ENCODE measurements around the gene RGS9. TPM values are rescaled to one million over a fixed set of nuclear protein-coding genes. Genes with fewer than 3 reads are reported as not detected.

The RGS9 gene
- total and polyA plus RNA-seq, 8 donors = 1.2 to 16.1 (median 6.7) TPM

- intact Hi-C loops (cut with DNase I; ENCODE audit: low total_unique reads) = no loop called here
- H3K9me3 ChIP-seq = no peaks in the 10 kb centered on the region
- H3K27ac ChIP-seq = no peak overlapping the region
- TF ChIP-seq, protein P1, sequence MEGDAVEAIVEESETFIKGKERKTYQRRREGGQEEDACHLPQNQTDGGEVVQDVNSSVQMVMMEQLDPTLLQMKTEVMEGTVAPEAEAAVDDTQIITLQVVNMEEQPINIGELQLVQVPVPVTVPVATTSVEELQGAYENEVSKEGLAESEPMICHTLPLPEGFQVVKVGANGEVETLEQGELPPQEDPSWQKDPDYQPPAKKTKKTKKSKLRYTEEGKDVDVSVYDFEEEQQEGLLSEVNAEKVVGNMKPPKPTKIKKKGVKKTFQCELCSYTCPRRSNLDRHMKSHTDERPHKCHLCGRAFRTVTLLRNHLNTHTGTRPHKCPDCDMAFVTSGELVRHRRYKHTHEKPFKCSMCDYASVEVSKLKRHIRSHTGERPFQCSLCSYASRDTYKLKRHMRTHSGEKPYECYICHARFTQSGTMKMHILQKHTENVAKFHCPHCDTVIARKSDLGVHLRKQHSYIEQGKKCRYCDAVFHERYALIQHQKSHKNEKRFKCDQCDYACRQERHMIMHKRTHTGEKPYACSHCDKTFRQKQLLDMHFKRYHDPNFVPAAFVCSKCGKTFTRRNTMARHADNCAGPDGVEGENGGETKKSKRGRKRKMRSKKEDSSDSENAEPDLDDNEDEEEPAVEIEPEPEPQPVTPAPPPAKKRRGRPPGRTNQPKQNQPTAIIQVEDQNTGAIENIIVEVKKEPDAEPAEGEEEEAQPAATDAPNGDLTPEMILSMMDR (IDR thresholded peaks at IDR 0.05) = no peak
- TF ChIP-seq POLR2A (IDR thresholded peaks at IDR 0.05) (no peak), POLR2AphosphoS5 (IDR thresholded peaks at IDR 0.05) (no peak), EP300 (IDR thresholded peaks at IDR 0.05) (no peak)
- peaks cover 0 to 6% (median 0%) of the 10 kb centered on the region in 4 donors for H3K4me1 ChIP-seq
- H3K36me3 ChIP-seq = peaks cover 0 to 11% (median 0%) of the 10 kb centered on the region in 4 donors
- H3K27me3 ChIP-seq = no peaks in the 10 kb centered on the region
- H3K4me3 ChIP-seq = no peak overlapping the region
- 68 to 84% (median 71%) methylated on average over 21 of the region's 21 CpGs for WGBS, 5 donors
- peak in 1 of 2 donors; percentile 46 for DNase-seq
Measured at GRCh38 chr17:65156185-65156834, 19.1 kb downstream of the RGS9 start.

- peaks cover 0 to 11% (median 0%) of the 10 kb centered on the region in 4 donors for H3K36me3 ChIP-seq
- H3K4me3 ChIP-seq = no peak overlapping the region
- H3K4me1 ChIP-seq = peaks cover 0 to 6% (median 0%) of the 10 kb centered on the region in 4 donors
- no peak for TF ChIP-seq EP300 (IDR thresholded peaks at IDR 0.05)
- no peak for TF ChIP-seq POLR2AphosphoS5 (IDR thresholded peaks at IDR 0.05)
- TF ChIP-seq POLR2A (IDR thresholded peaks at IDR 0.05) = no peak
- TF ChIP-seq, protein P1 (IDR thresholded peaks at IDR 0.05) = no peak
- intact Hi-C loops (cut with DNase I; ENCODE audit: low total_unique reads) = no loop called here
- H3K27ac ChIP-seq = no peak overlapping the region
- DNase-seq = no peak
- WGBS, 5 donors = 86 to 92% (median 89%) methylated on average over 9 to 14 of the region's 14 CpGs
- no peaks in the 10 kb centered on the region for H3K27me3 ChIP-seq
- no peaks in the 10 kb centered on the region for H3K9me3 ChIP-seq
Measured at GRCh38 chr17:65156835-65157565, 19.8 kb downstream of the RGS9 start.

DNA sequence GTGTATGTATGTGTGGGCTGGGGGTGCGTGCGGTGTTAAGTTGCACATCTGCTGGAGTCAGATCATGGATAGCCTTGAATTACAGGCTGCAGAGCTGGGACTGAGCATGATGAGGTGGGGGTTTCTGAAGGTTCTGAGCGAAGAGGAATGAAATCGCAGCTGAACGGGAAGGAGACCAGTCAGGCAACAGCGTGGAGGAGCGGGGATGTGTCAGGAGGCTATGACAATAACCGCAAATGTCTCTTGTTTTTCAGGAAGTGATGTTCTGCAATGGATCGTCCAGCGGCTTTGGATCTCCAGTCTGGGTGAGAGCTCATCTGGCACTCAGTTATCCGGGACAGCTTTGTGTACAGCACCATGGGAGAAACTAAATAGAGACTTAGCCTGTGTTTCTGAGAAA is 20.9 kb downstream of the RGS9 start:
- no peak for DNase-seq
- intact Hi-C loops (cut with DNase I; ENCODE audit: low total_unique reads) = no loop called here
- Histone ChIP-seq H3K27ac (no peak overlapping the region), H3K4me1 (peaks cover 0 to 6% (median 0%) of the 10 kb centered on the region in 4 donors), H3K9me3 (no peaks in the 10 kb centered on the region), H3K27me3 (no peaks in the 10 kb centered on the region), H3K4me3 (no peak overlapping the region), H3K36me3 (peaks cover 0 to 11% (median 0%) of the 10 kb centered on the region in 4 donors)
- TF ChIP-seq POLR2A (IDR thresholded peaks at IDR 0.05) = no peak
- TF ChIP-seq POLR2AphosphoS5 (IDR thresholded peaks at IDR 0.05) = no peak
- TF ChIP-seq, protein P1 (IDR thresholded peaks at IDR 0.05) = no peak
- no peak for TF ChIP-seq EP300 (IDR thresholded peaks at IDR 0.05)
- 76 to 90% (median 78%) methylated on average over 11 of the region's 11 CpGs for WGBS, 5 donors

GRCh38 chr17:65158622-65159021 is 21.5 kb downstream of the RGS9 start:
- H3K4me3 ChIP-seq = no peak overlapping the region
- no peaks in the 10 kb centered on the region for H3K9me3 ChIP-seq
- no peaks in the 10 kb centered on the region for H3K27me3 ChIP-seq
- peaks cover 0 to 11% (median 0%) of the 10 kb centered on the region in 4 donors for H3K36me3 ChIP-seq
- no peak overlapping the region for H3K27ac ChIP-seq
- DNase-seq = no peak
- 83 to 93% (median 89%) methylated on average over 2 of the region's 2 CpGs for WGBS, 5 donors
- peaks cover 0 to 6% (median 0%) of the 10 kb centered on the region in 4 donors for H3K4me1 ChIP-seq
- TF ChIP-seq, protein P1 (IDR thresholded peaks at IDR 0.05) = no peak
- intact Hi-C loops (cut with DNase I; ENCODE audit: low total_unique reads) = no loop called here

Measured in stomach (tissue), 9 donors.